ENCODE data around the gene NPAS3. TPM values are rescaled to one million over a fixed set of nuclear protein-coding genes. Genes with fewer than 3 reads are reported as not detected.

NPAS3 gene
- total and polyA plus RNA-seq, 7 donors: 0.04 to 1.5 (median 0.39) TPM

GRCh38 chr14:33584697-33585096 is 646.0 kb downstream of the NPAS3 start:
- H3K27me3 ChIP-seq (ENCODE audit: insufficient read depth in 3 of 3, low read length in 2 of 3): no peaks in the 10 kb centered on the region

GRCh38 chr14:33586806-33587205 is 648.1 kb downstream of the NPAS3 start:
- ATAC-seq (no peak), DNase-seq (no peak)
- Histone ChIP-seq H3K36me3 (ENCODE audit: insufficient read depth in 1 of 2, low read depth in 1 of 2) (no peaks in the 10 kb centered on the region), H3K4me1 (no peaks in the 10 kb centered on the region), H3K4me3 (no peak overlapping the region), H3K9me3 (no peaks in the 10 kb centered on the region), H3K27me3 (ENCODE audit: insufficient read depth in 3 of 3, low read length in 2 of 3) (no peaks in the 10 kb centered on the region), H3K27ac (no peak overlapping the region)
- no peak for TF ChIP-seq CTCF (IDR thresholded peaks at IDR 0.05)
- intact Hi-C loops (cut with DNase I): no loop called here
- 86 to 91% (median 86%) methylated on average over 4 of the region's 4 CpGs for WGBS, 3 donors

More at GRCh38 chr14:33584697-33585096, 646.0 kb downstream of the NPAS3 start:
- 89 to 93% (median 90%) methylated on average over 2 of the region's 2 CpGs for WGBS, 3 donors
- DNase-seq: no peak
- no peaks in the 10 kb centered on the region for H3K9me3 ChIP-seq
- ATAC-seq: no peak
- no peaks in the 10 kb centered on the region for H3K4me1 ChIP-seq
- H3K4me3 ChIP-seq: no peak overlapping the region
- intact Hi-C loops (cut with DNase I): no loop called here
- TF ChIP-seq CTCF (IDR thresholded peaks at IDR 0.05): no peak
- H3K27ac ChIP-seq: no peak overlapping the region
- no peaks in the 10 kb centered on the region for H3K36me3 ChIP-seq (ENCODE audit: insufficient read depth in 1 of 2, low read depth in 1 of 2)

- H3K27me3 ChIP-seq (ENCODE audit: insufficient read depth in 3 of 3, low read length in 2 of 3): no peaks in the 10 kb centered on the region
- TF ChIP-seq CTCF (IDR thresholded peaks at IDR 0.05): no peak
- H3K27ac ChIP-seq: no peak overlapping the region
- intact Hi-C loops (cut with DNase I): no loop called here
- no peaks in the 10 kb centered on the region for H3K36me3 ChIP-seq (ENCODE audit: insufficient read depth in 1 of 2, low read depth in 1 of 2)
- ATAC-seq (no peak), DNase-seq (no peak)
- H3K9me3 ChIP-seq: no peaks in the 10 kb centered on the region
- no peak overlapping the region for H3K4me3 ChIP-seq
- H3K4me1 ChIP-seq: no peaks in the 10 kb centered on the region
- WGBS, 3 donors: 84 to 88% (median 86%) methylated on average over 5 of the region's 5 CpGs
Measured at GRCh38 chr14:33587791-33588190, 649.1 kb downstream of the NPAS3 start.

- H3K9me3 ChIP-seq: no peaks in the 10 kb centered on the region
- WGBS, 3 donors: 87 to 92% (median 91%) methylated on average over 4 of the region's 4 CpGs
- ATAC-seq: no peak
- H3K36me3 ChIP-seq (ENCODE audit: insufficient read depth in 1 of 2, low read depth in 1 of 2): no peaks in the 10 kb centered on the region
- no peak overlapping the region for H3K27ac ChIP-seq
- no peak overlapping the region for H3K4me3 ChIP-seq
- no peak for DNase-seq
- TF ChIP-seq CTCF (IDR thresholded peaks at IDR 0.05): no peak
- no peaks in the 10 kb centered on the region for H3K4me1 ChIP-seq
- intact Hi-C loops (cut with DNase I): no loop called here
- no peaks in the 10 kb centered on the region for H3K27me3 ChIP-seq (ENCODE audit: insufficient read depth in 3 of 3, low read length in 2 of 3)
Measured at GRCh38 chr14:33588771-33589170, 650.1 kb downstream of the NPAS3 start.

- no peak for DNase-seq
- intact Hi-C loops (cut with DNase I): no loop called here
- ATAC-seq: no peak
- no peak overlapping the region for H3K27ac ChIP-seq
- WGBS, 3 donors: 52 to 60% (median 54%) methylated on average over 3 of the region's 3 CpGs
- H3K4me1 ChIP-seq: no peaks in the 10 kb centered on the region
- no peaks in the 10 kb centered on the region for H3K27me3 ChIP-seq (ENCODE audit: insufficient read depth in 3 of 3, low read length in 2 of 3)
- no peaks in the 10 kb centered on the region for H3K36me3 ChIP-seq (ENCODE audit: insufficient read depth in 1 of 2, low read depth in 1 of 2)
- no peak overlapping the region for H3K4me3 ChIP-seq
- H3K9me3 ChIP-seq: no peaks in the 10 kb centered on the region
- TF ChIP-seq CTCF (IDR thresholded peaks at IDR 0.05): no peak
Measured at GRCh38 chr14:33589334-33589733, 650.7 kb downstream of the NPAS3 start.

Data from psoas muscle (tissue), 8 donors.